Central memory CD8-positive, alpha-beta T cell (primary cell): ENCODE measurements around the gene TRIM46.

Source experiments
- ATAC-seq: fragments of 150-1000 bp; cut with Tn5 transposase; replicated peaks from 2 replicates; pipeline ENCODE4 v1.10.0; 2022; ENCODE audit warnings: mild to moderate bottlenecking, moderate FRiP score, moderate number of reproducible peaks; ENCODE audit not compliant: poor library complexity, severe bottlenecking; ENCODE audit errors: extremely low read depth
- DNase-seq, 2 donors: peaks; one replicate each; pipeline ENCODE4 v3.0.0; 2021; ENCODE audit warnings: low spot score in 2 of 2
- H3K27ac Mint-ChIP-seq: one replicate; pipeline ENCODE4 v1.8.0; 2022; ENCODE audit warnings: low read depth, mild to moderate bottlenecking, moderate library complexity, mixed read lengths
- H3K27me3 Mint-ChIP-seq: one replicate; pipeline ENCODE4 v1.8.0; 2022; ENCODE audit warnings: mixed read lengths
- H3K36me3 Mint-ChIP-seq: one replicate; pipeline ENCODE4 v1.8.0; 2022; ENCODE audit warnings: mild to moderate bottlenecking, moderate library complexity, mixed read lengths; ENCODE audit not compliant: insufficient read depth
- H3K4me1 Mint-ChIP-seq: one replicate; pipeline ENCODE4 v1.8.0; 2022; ENCODE audit warnings: mixed read lengths
- H3K4me3 Mint-ChIP-seq: one replicate; pipeline ENCODE4 v1.8.0; 2022; ENCODE audit warnings: mild to moderate bottlenecking, moderate library complexity, mixed read lengths
- H3K9me3 Mint-ChIP-seq: one replicate; pipeline ENCODE4 v1.8.0; 2022; ENCODE audit warnings: mixed read lengths

The TRIM46 gene

DNA sequence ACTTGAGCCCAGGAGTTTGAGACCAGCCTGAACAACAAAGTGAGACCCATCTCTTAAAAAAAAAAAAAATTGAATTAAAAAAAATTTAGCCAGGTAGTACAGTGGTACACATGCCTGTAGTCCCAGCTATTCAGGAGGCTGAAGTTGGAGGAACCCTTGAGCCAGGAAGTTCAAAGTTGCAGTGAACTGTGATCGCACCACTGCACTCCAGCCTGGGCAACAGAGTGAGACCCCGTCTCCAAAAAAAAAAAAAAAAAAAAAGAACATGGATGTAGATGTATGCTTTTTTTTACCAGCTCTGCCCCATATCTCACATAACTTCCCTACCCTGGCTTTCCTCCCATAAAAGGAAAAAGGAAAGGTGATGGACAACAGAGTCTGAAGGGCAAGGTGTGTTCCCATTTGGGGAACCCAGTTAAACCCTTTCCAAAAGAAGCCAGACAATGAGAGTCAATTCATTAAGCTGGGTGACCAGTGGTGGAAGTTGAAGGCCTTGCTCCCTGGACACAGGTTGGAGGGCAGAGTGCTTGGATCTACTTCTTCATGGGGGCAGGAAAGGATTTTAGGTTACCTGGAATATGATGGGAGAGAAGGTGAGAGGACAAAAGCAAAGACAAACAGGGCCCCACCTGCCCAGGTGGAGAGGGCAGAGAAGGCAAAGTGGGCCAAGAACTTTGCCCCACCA lies 3.4 kb upstream of the TRIM46 start:
- ATAC-seq = no peak
- no peak for DNase-seq
- no peak overlapping the region for H3K4me3 Mint-ChIP-seq
- H3K27me3 Mint-ChIP-seq = no peaks in the 10 kb centered on the region
- peaks cover 35% of the 10 kb centered on the region for H3K36me3 Mint-ChIP-seq
- H3K27ac Mint-ChIP-seq = no peak overlapping the region
- H3K4me1 Mint-ChIP-seq = peaks cover 41% of the 10 kb centered on the region
- H3K9me3 Mint-ChIP-seq = no peaks in the 10 kb centered on the region

DNA sequence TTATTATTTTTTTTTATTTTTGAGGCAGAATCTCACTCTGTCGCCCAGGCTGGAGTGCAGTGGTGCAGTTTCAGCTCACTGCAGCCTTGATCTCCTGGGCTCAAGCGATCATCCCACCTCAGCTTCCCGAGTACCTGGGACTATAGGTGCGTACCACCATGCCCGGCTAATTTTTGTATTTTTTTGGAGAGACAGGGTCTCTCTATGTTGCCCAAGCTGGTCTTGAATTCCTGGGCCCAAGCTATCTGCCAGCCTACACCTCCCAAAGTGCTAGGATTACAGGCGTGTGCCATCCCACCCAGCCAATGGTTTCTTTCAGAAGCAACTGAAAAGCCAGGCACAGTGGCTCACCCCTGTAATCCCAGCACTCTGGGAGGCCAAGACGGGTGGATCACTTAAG lies 2.8 kb upstream of the TRIM46 start:
- H3K36me3 Mint-ChIP-seq = peaks cover 33% of the 10 kb centered on the region
- peaks cover 41% of the 10 kb centered on the region for H3K4me1 Mint-ChIP-seq
- H3K4me3 Mint-ChIP-seq = peak overlapping the region; percentile 97
- no peak for DNase-seq
- no peaks in the 10 kb centered on the region for H3K9me3 Mint-ChIP-seq
- H3K27ac Mint-ChIP-seq = no peak overlapping the region
- no peak for ATAC-seq
- H3K27me3 Mint-ChIP-seq = no peaks in the 10 kb centered on the region

DNA sequence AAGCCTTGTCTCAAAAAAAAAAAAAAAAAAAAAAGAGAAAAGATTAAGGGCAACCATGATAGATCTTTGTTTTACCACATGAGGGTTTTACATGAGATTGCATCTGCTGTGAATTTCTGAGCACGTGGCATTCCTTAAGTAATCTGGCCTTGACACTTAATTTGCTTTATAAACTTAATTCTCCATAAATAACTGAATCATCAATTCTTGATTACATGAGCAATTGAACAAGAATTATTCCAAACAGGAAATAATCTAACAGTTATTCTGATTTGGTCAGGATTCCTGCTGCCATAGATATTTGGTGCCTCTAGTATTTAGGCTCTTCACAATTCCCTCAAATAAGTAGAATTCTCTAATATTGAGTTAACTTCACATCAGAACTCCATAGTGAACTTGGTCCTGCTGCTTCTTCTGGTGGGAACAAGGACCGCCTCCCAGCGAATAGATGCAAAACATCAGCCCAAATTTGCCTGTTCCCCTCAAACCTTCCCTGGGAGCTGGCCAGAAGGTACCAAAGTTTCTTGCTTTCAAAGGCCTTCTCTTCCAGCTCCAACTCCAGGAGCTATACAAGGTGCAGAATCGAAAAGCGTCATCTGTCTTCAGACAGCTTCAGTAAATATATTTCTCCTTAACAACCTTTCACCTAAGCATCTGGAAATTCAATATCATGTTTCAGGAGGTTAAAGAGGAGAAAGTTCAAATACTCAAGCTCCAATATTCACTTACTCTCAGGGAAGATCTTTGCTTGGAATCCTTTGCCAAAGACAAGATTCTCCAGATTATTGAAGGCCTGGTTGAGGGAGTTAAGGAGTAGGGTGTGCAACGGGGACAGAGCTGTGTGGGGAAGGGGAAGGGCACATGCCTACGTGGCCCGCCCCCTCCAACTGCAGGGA lies 1.6 kb upstream of the TRIM46 start:
- ATAC-seq (peak; percentile 25), DNase-seq (no peak)
- Mint-ChIP-seq H3K27ac (peak overlapping the region; percentile 97), H3K9me3 (no peaks in the 10 kb centered on the region), H3K4me3 (peak overlapping the region; percentile 97), H3K36me3 (peaks cover 35% of the 10 kb centered on the region), H3K27me3 (no peaks in the 10 kb centered on the region), H3K4me1 (peaks cover 50% of the 10 kb centered on the region)

DNA sequence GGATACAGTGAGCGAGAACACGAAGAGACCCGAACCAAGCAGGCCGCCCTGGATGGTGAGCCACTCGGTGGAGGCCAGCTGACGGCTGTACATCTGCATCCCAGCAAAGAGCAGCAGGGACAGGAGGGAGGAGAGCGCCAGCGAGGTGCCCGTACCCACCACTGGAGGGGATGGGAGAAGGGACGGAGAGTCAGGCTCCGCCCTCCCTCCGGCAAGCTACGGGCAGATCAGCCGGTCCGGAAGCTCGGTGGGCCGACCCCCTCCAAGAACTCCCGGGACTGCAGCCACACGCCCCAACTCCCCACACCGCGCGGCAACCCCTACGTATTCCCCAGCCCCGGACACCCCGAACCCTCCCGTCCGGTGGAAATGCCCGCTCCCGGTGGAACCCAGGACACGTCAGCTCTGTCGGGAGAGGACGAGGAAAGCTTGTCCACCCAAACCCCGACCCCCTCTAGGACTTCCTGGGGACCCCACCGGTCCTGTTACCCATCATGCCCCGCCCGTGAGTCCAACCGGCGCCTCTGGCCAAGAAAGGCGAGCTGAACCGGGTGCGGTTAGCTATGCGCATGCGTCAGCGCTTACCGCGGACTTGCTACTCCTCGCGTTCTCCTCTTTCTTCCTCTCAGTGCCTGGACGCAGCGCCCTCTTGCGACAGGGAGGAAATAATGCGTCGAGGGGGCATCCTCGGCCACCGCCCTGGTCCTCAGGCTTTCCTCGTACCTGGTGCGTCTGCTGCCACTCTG lies 744 bp upstream of the TRIM46 start, which contains the start of gene KRTCAP2:
Gene KRTCAP2 (minus strand): TSS at position 573 of the 746 bp plus-strand sequence. CDS start 80 bp downstream, at position 493.
- Mint-ChIP-seq H3K27ac (peak within 1 kb of the TSS; percentile 97), H3K9me3 (no peaks in the 10 kb centered on the region), H3K27me3 (no peaks in the 10 kb centered on the region), H3K36me3 (peaks cover 35% of the 10 kb centered on the region), H3K4me1 (peaks cover 46% of the 10 kb centered on the region), H3K4me3 (peak within 1 kb of the TSS; percentile 97)
- peak; percentile 85 for ATAC-seq
- peak; percentile 87 to 91 for DNase-seq

DNA sequence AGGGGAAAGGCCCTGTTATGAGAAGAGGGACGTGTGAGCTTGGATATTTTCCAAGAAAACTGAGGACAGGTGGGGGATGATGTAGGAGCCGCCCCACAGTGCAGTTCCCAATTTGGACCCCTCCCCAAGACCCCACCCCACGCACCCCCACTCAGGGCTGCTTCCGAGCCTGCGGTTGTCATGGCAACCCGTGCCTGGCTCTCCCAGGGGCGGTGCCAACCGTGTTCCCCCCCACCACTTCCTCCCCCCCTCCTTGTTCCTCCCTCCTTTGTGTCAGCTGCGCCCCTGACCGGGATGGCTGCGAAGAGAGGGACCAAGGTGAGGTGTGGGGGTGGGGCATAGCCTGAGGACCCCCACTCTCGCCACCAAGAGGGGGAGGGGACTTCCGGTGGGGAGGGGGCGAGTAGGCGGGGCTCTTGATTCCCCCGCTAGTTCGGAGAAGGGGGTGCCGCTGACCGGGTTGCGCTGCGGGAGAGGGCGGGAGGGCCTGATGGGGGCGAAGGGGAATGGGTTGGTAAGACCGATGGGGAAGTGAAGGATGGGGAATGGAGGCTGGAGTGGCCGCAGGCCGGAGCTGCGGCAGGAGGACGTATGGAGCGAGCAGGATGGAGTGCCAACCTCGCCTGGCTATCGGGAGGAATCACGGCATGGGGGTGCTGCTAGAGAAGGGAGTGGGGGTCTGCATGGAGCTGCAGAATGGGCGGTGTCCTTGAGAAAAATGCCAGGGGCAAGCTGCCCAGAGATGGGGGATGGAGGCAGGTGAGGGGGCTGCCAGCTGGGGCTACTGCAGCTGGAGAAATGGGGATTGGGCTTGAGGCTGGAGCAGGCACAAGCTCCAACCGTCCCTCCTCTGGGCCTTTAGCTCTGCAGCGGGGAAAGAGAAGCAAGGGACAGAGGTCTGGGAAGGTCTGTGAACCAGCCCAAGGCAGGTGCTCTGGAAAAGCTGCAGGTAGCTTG lies 953 bp downstream of the TRIM46 start:
- Mint-ChIP-seq H3K36me3 (peaks cover 36% of the 10 kb centered on the region), H3K4me1 (peaks cover 43% of the 10 kb centered on the region), H3K9me3 (no peaks in the 10 kb centered on the region), H3K27ac (peak overlapping the region; percentile 97), H3K27me3 (no peaks in the 10 kb centered on the region), H3K4me3 (peak overlapping the region; percentile 97)
- ATAC-seq = no peak
- no peak for DNase-seq

DNA sequence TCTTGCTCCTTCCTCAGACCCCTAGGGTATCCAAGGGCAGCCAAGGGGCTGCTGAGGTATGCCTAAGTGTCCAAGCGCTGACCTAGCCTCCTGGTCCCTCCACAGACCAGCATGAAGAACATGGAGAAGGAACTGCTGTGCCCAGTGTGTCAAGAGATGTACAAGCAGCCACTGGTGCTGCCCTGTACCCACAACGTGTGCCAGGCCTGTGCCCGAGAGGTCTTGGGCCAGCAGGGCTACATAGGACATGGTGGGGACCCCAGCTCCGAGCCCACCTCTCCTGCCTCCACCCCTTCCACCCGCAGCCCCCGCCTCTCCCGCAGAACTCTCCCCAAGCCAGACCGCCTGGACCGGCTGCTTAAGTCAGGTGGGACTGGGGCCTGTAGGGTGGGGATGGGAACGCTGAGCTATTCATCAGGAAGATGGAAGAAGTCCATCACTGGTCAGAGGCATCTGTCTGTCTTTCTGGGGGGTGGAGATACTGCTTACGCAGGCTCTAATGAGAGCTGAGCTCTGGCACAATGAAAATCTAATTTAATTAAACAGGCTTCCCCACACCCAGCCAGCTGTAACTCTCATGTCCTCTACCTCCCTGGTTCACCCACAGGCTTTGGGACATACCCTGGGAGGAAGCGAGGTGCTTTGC lies 1.8 kb downstream of the TRIM46 start:
- Mint-ChIP-seq H3K9me3 (no peaks in the 10 kb centered on the region), H3K27ac (no peak overlapping the region), H3K4me1 (peaks cover 43% of the 10 kb centered on the region), H3K36me3 (peaks cover 37% of the 10 kb centered on the region), H3K4me3 (peak overlapping the region; percentile 97), H3K27me3 (no peaks in the 10 kb centered on the region)
- no peak for ATAC-seq
- no peak for DNase-seq

DNA sequence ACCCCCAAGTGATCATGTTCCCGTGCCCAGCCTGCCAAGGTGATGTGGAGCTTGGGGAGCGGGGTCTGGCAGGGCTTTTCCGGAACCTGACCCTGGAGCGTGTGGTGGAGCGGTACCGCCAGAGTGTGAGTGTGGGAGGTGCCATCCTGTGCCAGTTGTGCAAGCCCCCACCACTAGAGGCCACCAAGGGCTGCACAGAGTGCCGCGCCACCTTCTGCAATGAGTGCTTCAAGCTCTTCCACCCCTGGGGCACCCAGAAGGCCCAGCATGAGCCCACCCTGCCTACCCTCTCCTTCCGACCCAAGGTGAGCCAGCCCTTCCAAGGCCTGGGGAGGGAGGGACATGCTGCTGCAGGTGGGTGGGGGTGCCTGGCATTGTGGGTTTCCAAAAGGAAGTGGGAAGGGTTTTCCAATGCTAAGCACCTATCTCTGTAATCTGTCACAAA lies 2.3 kb downstream of the TRIM46 start:
- DNase-seq (no peak), ATAC-seq (no peak)
- peaks cover 43% of the 10 kb centered on the region for H3K4me1 Mint-ChIP-seq
- no peaks in the 10 kb centered on the region for H3K9me3 Mint-ChIP-seq
- no peak overlapping the region for H3K27ac Mint-ChIP-seq
- H3K27me3 Mint-ChIP-seq = no peaks in the 10 kb centered on the region
- H3K4me3 Mint-ChIP-seq = no peak overlapping the region
- peaks cover 36% of the 10 kb centered on the region for H3K36me3 Mint-ChIP-seq

DNA sequence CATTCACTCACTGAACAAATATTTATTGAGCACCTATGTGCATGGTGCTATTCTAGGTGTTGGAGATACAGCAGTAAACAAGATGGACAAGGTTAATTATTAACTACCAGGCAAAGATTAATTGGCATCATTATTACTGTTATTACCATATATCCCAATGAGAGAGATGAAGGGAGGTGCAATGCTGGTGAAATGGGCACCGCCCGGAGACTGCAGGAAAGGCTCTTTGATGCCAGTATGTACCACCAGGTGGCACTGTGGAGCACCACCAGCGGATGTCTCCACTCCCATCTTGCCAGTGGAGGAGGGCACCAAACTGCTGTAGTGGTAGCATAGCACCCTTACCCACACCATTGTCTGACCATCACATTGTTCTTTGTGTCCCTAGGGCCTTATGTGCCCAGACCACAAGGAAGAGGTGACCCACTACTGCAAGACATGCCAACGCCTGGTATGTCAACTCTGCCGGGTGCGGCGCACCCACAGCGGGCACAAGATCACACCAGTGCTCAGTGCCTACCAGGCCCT lies 3.0 kb downstream of the TRIM46 start:
- DNase-seq = peak; percentile 70 to 79
- ATAC-seq = peak; percentile 31
- peaks cover 43% of the 10 kb centered on the region for H3K4me1 Mint-ChIP-seq
- peaks cover 29% of the 10 kb centered on the region for H3K36me3 Mint-ChIP-seq
- peak overlapping the region; percentile 30 for H3K4me3 Mint-ChIP-seq
- no peaks in the 10 kb centered on the region for H3K27me3 Mint-ChIP-seq
- H3K27ac Mint-ChIP-seq = no peak overlapping the region
- H3K9me3 Mint-ChIP-seq = no peaks in the 10 kb centered on the region

DNA sequence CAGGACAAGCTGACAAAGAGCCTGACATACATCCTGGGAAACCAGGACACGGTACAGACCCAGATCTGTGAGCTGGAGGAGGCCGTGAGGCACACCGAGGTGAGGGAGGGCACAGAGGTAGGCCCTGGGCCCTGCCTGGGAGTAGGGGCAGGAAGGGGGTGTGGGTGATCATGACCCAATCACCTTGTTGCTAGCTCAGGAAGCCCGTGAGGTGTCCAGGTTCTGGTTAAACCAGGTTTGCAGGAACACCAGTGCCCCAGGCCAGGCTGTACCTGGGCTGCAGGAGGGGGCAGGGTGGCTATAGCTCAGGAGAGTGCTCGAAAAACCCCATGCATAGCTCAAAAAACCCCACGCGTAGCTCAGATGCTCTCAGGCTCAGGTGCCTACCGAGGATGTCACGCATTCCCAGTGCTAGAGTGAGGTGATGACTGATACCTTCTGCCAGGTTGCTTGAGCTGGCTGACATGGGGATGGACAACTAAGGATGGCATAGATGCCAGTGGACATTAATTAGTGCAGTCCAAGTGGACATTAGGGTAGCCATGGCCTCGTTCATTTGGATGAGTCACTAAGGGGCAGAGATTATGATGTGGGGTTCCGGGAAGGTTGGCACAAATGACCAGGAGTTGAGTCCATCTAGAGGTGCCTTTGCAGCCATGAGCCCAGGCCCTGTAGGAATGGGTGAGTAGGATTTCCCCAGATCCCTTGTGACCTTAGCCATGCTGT lies 3.7 kb downstream of the TRIM46 start:
- H3K9me3 Mint-ChIP-seq = no peaks in the 10 kb centered on the region
- H3K36me3 Mint-ChIP-seq = peaks cover 27% of the 10 kb centered on the region
- no peak overlapping the region for H3K27ac Mint-ChIP-seq
- H3K4me1 Mint-ChIP-seq = peaks cover 37% of the 10 kb centered on the region
- H3K27me3 Mint-ChIP-seq = no peaks in the 10 kb centered on the region
- no peak overlapping the region for H3K4me3 Mint-ChIP-seq
- DNase-seq (no peak), ATAC-seq (no peak)

DNA sequence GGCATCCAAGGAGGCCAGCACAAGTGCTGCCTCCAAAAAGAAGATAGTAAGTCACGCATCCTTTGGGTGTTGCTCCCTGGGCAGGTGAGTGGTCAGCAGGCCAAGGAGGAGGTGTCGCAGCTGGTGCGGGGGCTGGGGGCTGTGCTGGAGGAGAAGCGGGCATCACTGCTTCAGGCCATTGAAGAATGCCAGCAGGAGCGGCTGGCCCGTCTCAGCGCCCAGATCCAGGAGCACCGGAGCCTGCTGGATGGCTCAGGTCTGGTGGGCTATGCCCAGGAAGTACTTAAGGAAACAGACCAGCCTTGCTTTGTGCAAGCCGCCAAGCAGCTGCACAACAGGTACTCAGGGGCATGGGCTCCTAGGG lies 4.3 kb downstream of the TRIM46 start:
- Mint-ChIP-seq H3K36me3 (peaks cover 24% of the 10 kb centered on the region), H3K4me1 (peaks cover 33% of the 10 kb centered on the region), H3K4me3 (no peak overlapping the region), H3K9me3 (no peaks in the 10 kb centered on the region), H3K27me3 (no peaks in the 10 kb centered on the region), H3K27ac (no peak overlapping the region)
- DNase-seq (no peak), ATAC-seq (no peak)
